Gastroesophageal sphincter (tissue), 4 donors: Measurements from ENCODE around the gene KLK1. TPM values are rescaled to one million over a fixed set of nuclear protein-coding genes. Genes with fewer than 3 reads are reported as not detected.

Experiments
- ATAC-seq: fragments of 150-250 bp; one replicate; pipeline ENCODE4 v1.9.1; 2016; ENCODE audit warnings: mild to moderate bottlenecking, moderate library complexity
- H3K27ac ChIP-seq, 4 donors: fragments of 200-600 bp; sonication (generic) in 3 of 4; 1 replicate in 3 of 4; 2 replicates in 1 of 4; pipeline ENCODE4 v1.5.1; 2016 to 2019
- H3K27me3 ChIP-seq: fragments of 200-600 bp; sonication (generic); one replicate; pipeline ENCODE4 v1.5.1; 2019
- H3K36me3 ChIP-seq, 2 donors: fragments of 200-600 bp; sonication (generic); one replicate each; pipeline ENCODE4 v1.5.1; 2019; ENCODE audit warnings: control low read depth in 1 of 2
- H3K4me1 ChIP-seq, 3 donors: fragments of 200-600 bp; sonication (generic); 1 replicate in 2 of 3; 2 replicates in 1 of 3; pipeline ENCODE4 v1.5.1; 2016 to 2019; ENCODE audit warnings: control low read depth in 2 of 3
- H3K4me3 ChIP-seq, 2 donors: fragments of 200-600 bp; sonication (generic); one replicate each; pipeline ENCODE4 v1.5.1; 2019; ENCODE audit warnings: mild to moderate bottlenecking in 1 of 2, moderate library complexity in 1 of 2
- H3K9me3 ChIP-seq, 3 donors: fragments of 200-600 bp; sonication (generic); one replicate each; pipeline ENCODE4 v1.5.1; 2017 to 2019; ENCODE audit warnings: control low read depth in 2 of 3
- EP300 ChIP-seq: sonication (generic); formaldehyde crosslinking; IDR thresholded peaks from one replicate; pipeline ENCODE4 v1.6.1; 2017; ENCODE audit warnings: antibody characterized with exemption, mild to moderate bottlenecking
- POLR2A ChIP-seq, 2 donors: fragments of 450-650 bp; IDR thresholded peaks; one replicate each; pipeline ENCODE4 v1.6.1; 2017; ENCODE audit warnings: antibody characterized with exemption in 2 of 2, mild to moderate bottlenecking in 2 of 2, moderate library complexity in 1 of 2
- POLR2AphosphoS5 ChIP-seq: sonication (generic); formaldehyde crosslinking; IDR thresholded peaks from one replicate; pipeline ENCODE4 v1.6.1; 2017; ENCODE audit warnings: antibody characterized with exemption
- WGBS, 2 donors: methylation state at CpG; one replicate each; pipeline ENCODE4 v1.1.5; 2018; ENCODE audit warnings: low coverage in 1 of 2; 5-methylcytosine and 5-hydroxymethylcytosine counted together
- total RNA-seq, 4 donors: library from RNA; depleted of rRNA; stranded (reverse); fragments of >200 nt; gene quantifications; one replicate each; pipeline ENCODE4 v1.1.0, GENCODE V29; 2016
- TF ChIP-seq, protein P1 (sequence below), 4 experiments: fragments of 200-600 bp in 2 of 4; fragments of 450-650 bp in 2 of 4; sonication (generic) in 1 of 4; IDR thresholded peaks; one replicate each; pipeline ENCODE4 v1.5.1; 2017 to 2019; ENCODE audit warnings: antibody characterized with exemption in 4 of 4, mild to moderate bottlenecking in 2 of 4, moderate library complexity in 2 of 4

The KLK1 gene
- total RNA-seq, 4 donors from 2014 or later = not detected

DNA sequence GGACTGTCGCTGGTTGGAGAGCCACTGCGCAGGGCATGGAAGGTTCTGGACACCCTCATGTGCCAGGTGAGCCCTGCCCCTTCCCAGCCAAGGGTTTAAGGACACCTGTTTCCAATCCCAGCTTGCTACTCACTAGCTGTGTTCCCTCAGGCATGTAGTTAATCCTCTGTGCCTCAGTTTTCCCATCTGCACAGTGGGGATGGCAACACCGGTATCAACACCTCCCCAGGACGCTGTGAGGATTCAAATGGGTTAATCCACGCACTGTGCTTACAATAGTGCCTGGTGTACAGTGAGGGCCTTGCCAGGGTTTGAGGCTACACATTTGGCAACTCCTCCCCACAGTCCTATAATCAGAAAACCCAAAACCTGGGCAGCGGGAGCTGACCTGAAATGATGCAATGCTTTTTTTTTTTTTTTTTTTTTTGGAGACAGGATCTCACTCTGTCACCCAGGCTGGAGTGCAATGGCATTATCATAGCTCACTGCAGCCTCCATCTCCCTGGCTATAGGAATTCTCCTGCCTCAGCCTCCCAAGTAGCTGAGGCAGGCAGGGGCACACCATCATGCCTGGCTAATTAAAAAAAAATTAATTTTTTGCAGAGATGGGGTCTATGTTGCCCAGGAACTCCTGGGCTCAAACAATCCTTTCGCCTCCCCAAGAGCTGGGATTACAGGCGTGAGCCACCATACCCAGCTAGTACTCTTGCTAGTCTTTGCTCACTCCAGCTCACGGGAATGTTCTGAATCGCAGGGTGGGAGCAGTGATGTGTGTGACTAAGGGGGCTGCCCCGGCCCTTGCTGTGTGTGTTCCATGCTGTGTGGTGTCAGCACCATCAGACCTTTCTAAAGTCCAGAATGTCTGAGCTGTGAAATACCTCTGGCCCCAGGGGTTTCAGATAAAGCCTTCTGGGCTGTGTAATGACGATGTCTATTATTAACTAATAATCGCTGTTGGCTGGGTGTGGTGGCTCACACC lies 31.0 kb downstream of the KLK1 start:
- H3K27me3 ChIP-seq = peaks cover 49% of the 10 kb centered on the region
- no peaks in the 10 kb centered on the region for H3K9me3 ChIP-seq
- TF ChIP-seq POLR2A (IDR thresholded peaks at IDR 0.05) (no peak), EP300 (no peak), POLR2AphosphoS5 (no peak)
- TF ChIP-seq, protein P1, sequence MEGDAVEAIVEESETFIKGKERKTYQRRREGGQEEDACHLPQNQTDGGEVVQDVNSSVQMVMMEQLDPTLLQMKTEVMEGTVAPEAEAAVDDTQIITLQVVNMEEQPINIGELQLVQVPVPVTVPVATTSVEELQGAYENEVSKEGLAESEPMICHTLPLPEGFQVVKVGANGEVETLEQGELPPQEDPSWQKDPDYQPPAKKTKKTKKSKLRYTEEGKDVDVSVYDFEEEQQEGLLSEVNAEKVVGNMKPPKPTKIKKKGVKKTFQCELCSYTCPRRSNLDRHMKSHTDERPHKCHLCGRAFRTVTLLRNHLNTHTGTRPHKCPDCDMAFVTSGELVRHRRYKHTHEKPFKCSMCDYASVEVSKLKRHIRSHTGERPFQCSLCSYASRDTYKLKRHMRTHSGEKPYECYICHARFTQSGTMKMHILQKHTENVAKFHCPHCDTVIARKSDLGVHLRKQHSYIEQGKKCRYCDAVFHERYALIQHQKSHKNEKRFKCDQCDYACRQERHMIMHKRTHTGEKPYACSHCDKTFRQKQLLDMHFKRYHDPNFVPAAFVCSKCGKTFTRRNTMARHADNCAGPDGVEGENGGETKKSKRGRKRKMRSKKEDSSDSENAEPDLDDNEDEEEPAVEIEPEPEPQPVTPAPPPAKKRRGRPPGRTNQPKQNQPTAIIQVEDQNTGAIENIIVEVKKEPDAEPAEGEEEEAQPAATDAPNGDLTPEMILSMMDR (IDR thresholded peaks at IDR 0.05) = no peak
- 74 to 87% methylated on average over 3 to 5 of the region's 13 CpGs for WGBS, 2 donors
- H3K4me1 ChIP-seq = no peaks in the 10 kb centered on the region
- H3K36me3 ChIP-seq = peaks cover 0 to 22% of the 10 kb centered on the region in 2 donors
- H3K4me3 ChIP-seq = no peak overlapping the region
- no peak for ATAC-seq
- no peak overlapping the region for H3K27ac ChIP-seq

DNA sequence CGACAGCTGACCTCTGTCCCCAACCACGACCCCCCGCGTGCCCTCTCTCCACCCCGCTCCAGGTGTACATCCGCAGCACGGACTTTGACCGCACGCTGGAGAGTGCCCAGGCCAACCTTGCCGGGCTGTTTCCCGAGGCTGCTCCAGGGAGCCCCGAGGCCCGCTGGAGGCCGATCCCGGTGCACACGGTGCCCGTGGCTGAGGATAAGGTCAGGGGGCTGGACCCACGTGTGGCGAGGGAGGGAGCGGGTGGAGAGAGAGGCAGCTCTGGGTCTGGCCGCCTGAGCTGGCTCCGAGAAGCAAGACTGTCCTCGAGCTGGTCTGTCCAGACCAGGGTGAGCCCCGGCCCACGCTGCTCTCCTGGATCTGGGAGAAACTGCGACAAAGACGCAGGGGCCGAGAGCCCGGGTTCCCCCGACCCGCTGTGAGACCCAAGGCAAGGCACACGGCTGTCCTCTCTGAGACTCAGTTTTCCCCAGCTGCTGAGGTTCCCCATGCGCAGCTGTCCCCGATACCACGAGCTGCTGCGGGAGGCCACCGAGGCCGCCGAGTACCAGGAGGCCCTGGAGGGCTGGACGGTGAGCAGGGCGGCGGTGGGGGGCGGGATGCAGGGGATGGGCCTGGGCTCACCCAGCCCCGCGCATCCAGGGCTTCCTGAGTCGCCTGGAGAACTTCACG lies 31.9 kb downstream of the KLK1 start:
- no peak for TF ChIP-seq EP300
- no CpG with 5 or more reads among the region's 47 CpGs for WGBS, 2 donors
- Histone ChIP-seq H3K27ac (no peak overlapping the region), H3K4me1 (no peaks in the 10 kb centered on the region), H3K27me3 (peaks cover 49% of the 10 kb centered on the region), H3K9me3 (no peaks in the 10 kb centered on the region), H3K36me3 (peaks cover 0 to 14% of the 10 kb centered on the region in 2 donors), H3K4me3 (no peak overlapping the region)
- no peak for ATAC-seq

DNA sequence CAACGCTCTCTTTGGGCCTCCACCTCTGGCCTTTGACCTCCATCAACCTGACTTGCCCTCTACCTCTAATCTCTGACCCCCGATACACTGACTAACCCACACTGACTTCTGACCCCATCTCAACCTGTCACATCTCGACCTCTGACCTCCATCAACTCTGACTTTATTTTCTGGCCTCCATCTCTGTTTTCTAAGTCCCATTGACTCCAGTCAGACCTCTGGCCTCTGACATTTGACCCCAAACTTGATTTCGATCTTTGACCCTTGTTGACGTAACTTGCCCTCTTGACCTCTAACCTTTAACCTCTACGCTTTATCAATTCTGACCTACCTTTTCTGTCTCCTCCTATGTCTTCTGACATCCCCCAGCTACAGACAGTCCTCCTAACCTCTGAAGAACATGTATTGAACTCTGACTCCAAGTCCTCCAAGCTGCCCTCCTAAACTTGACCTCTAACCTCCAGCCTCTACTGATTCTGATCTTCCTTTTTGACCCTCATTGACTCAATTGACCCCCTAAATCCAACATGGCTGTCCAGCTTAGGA lies 32.6 kb downstream of the KLK1 start:
- no peak for ATAC-seq
- TF ChIP-seq EP300 (no peak), POLR2AphosphoS5 (no peak)
- TF ChIP-seq, protein P1 (IDR thresholded peaks at IDR 0.05) = no peak
- Histone ChIP-seq H3K36me3 (peaks cover 0 to 6% of the 10 kb centered on the region in 2 donors), H3K9me3 (no peaks in the 10 kb centered on the region), H3K4me1 (no peaks in the 10 kb centered on the region), H3K27ac (no peak overlapping the region), H3K27me3 (peaks cover 54% of the 10 kb centered on the region), H3K4me3 (no peak overlapping the region)
- WGBS, 2 donors = 71 to 76% methylated on average over 6 of the region's 6 CpGs

DNA sequence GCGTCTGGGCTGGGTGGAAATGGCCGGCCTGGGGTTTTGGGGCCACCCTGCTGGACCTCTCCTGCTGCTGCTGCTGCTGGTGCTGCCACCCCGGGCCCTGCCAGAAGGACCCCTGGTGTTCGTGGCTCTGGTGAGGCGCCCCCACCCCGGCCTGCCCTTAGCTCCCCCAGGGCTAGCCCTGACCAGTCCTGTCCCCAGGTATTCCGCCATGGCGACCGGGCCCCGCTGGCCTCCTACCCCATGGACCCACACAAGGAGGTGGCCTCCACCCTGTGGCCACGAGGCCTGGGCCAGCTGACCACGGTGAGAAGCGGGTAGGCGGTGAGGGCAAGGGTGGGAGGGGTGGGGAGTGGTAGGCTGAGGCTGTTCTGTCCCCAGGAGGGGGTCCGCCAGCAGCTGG lies 33.2 kb downstream of the KLK1 start, which contains the start of gene ACP4:
TSS of gene ACP4 (plus strand) at position 20 of the 400 bp plus-strand sequence. CDS start at position 20, 0 bp downstream.
- H3K9me3 ChIP-seq = no peaks in the 10 kb centered on the region
- no peaks in the 10 kb centered on the region for H3K4me1 ChIP-seq
- H3K36me3 ChIP-seq = peaks cover 0 to under 1% of the 10 kb centered on the region in 2 donors
- H3K27me3 ChIP-seq = peaks cover 60% of the 10 kb centered on the region
- ATAC-seq = no peak
- H3K4me3 ChIP-seq = no peak within 1 kb of the TSS
- no peak for TF ChIP-seq POLR2AphosphoS5
- TF ChIP-seq, protein P1 (IDR thresholded peaks at IDR 0.05) = no peak
- TF ChIP-seq EP300 = no peak
- no peak for TF ChIP-seq POLR2A (IDR thresholded peaks at IDR 0.05)
- no CpG with 5 or more reads among the region's 15 CpGs for WGBS, 2 donors
- no peak within 1 kb of the TSS for H3K27ac ChIP-seq

DNA sequence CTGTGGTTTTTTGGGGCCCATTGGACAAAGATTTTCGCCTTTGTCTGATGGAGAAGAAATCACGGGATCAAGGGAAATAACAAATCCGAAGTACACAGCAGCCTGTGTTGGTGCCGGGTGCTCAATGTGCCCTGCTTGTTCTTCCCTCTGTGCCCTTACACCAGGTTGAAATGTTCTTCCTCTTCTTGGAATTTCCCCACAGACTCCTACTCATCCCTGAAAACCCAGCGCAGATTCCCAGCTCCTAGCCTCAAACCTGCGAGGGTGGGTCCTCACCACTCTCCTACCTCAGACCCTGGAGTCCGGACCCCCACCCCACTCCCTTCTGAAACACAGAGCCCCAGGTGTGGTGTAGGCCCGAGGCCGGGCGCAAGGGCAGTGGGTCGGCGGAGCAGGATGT lies 38.3 kb downstream of the KLK1 start:
- Histone ChIP-seq H3K9me3 (no peaks in the 10 kb centered on the region), H3K27ac (no peak overlapping the region), H3K36me3 (no peaks in the 10 kb centered on the region), H3K4me3 (no peak overlapping the region), H3K4me1 (peaks cover 0 to 5% (median 0%) of the 10 kb centered on the region in 3 donors), H3K27me3 (peaks cover 59% of the 10 kb centered on the region)
- TF ChIP-seq POLR2AphosphoS5 (no peak), POLR2A (IDR thresholded peaks at IDR 0.05) (no peak), EP300 (no peak)
- TF ChIP-seq, protein P1 (IDR thresholded peaks at IDR 0.05) = no peak
- 79 to 86% methylated on average over 2 to 6 of the region's 12 CpGs for WGBS, 2 donors
- ATAC-seq = no peak
